ENCODE measurements around the gene ZNRF4.

The ZNRF4 gene

GRCh38 chr19:5454743-5455142 lies 474 bp upstream of the ZNRF4 start:
- Histone ChIP-seq H3K27ac (ENCODE audit: low read length) (no peak overlapping the region), H3K9me3 (ENCODE audit: control insufficient read depth, insufficient read depth, low read length) (no peaks in the 10 kb centered on the region), H3K36me3 (ENCODE audit: control insufficient read depth, insufficient read depth, low read length) (no peaks in the 10 kb centered on the region), H3K4me1 (ENCODE audit: control insufficient read depth, insufficient read depth, low read length) (no peaks in the 10 kb centered on the region), H3K4me3 (ENCODE audit: low read length) (no peak overlapping the region), H3K27me3 (ENCODE audit: control insufficient read depth, insufficient read depth, low read length) (no peaks in the 10 kb centered on the region)
- no peak for DNase-seq (ENCODE audit: low read depth, low spot score)
- WGBS (ENCODE audit: insufficient coverage, insufficient read length): no CpG with 5 or more reads among the region's 5 CpGs

GRCh38 chr19:5456130-5456840 lies 1.1 kb downstream of the ZNRF4 start:
- DNase-seq (ENCODE audit: low read depth, low spot score): no peak
- no peak overlapping the region for H3K27ac ChIP-seq (ENCODE audit: low read length)
- no peaks in the 10 kb centered on the region for H3K27me3 ChIP-seq (ENCODE audit: control insufficient read depth, insufficient read depth, low read length)
- no peak overlapping the region for H3K4me3 ChIP-seq (ENCODE audit: low read length)
- H3K9me3 ChIP-seq (ENCODE audit: control insufficient read depth, insufficient read depth, low read length): no peaks in the 10 kb centered on the region
- no peaks in the 10 kb centered on the region for H3K4me1 ChIP-seq (ENCODE audit: control insufficient read depth, insufficient read depth, low read length)
- H3K36me3 ChIP-seq (ENCODE audit: control insufficient read depth, insufficient read depth, low read length): no peaks in the 10 kb centered on the region
- no CpG with 5 or more reads among the region's 35 CpGs for WGBS (ENCODE audit: insufficient coverage, insufficient read length)

GRCh38 chr19:5456841-5457200 lies 1.6 kb downstream of the ZNRF4 start:
- no peaks in the 10 kb centered on the region for H3K36me3 ChIP-seq (ENCODE audit: control insufficient read depth, insufficient read depth, low read length)
- H3K27me3 ChIP-seq (ENCODE audit: control insufficient read depth, insufficient read depth, low read length): no peaks in the 10 kb centered on the region
- no peak overlapping the region for H3K27ac ChIP-seq (ENCODE audit: low read length)
- WGBS (ENCODE audit: insufficient coverage, insufficient read length): no CpG with 5 or more reads among the region's 16 CpGs
- no peaks in the 10 kb centered on the region for H3K9me3 ChIP-seq (ENCODE audit: control insufficient read depth, insufficient read depth, low read length)
- H3K4me3 ChIP-seq (ENCODE audit: low read length): no peak overlapping the region
- no peaks in the 10 kb centered on the region for H3K4me1 ChIP-seq (ENCODE audit: control insufficient read depth, insufficient read depth, low read length)
- DNase-seq (ENCODE audit: low read depth, low spot score): no peak

GRCh38 chr19:5457709-5458108 lies 2.5 kb downstream of the ZNRF4 start:
- no peak for DNase-seq (ENCODE audit: low read depth, low spot score)
- no peaks in the 10 kb centered on the region for H3K27me3 ChIP-seq (ENCODE audit: control insufficient read depth, insufficient read depth, low read length)
- no peaks in the 10 kb centered on the region for H3K9me3 ChIP-seq (ENCODE audit: control insufficient read depth, insufficient read depth, low read length)
- H3K27ac ChIP-seq (ENCODE audit: low read length): no peak overlapping the region
- no peak overlapping the region for H3K4me3 ChIP-seq (ENCODE audit: low read length)
- H3K36me3 ChIP-seq (ENCODE audit: control insufficient read depth, insufficient read depth, low read length): no peaks in the 10 kb centered on the region
- no CpG with 5 or more reads among the region's 9 CpGs for WGBS (ENCODE audit: insufficient coverage, insufficient read length)
- no peaks in the 10 kb centered on the region for H3K4me1 ChIP-seq (ENCODE audit: control insufficient read depth, insufficient read depth, low read length)

- no peak for DNase-seq (ENCODE audit: low read depth, low spot score)
- Histone ChIP-seq H3K27ac (ENCODE audit: low read length) (no peak overlapping the region), H3K27me3 (ENCODE audit: control insufficient read depth, insufficient read depth, low read length) (no peaks in the 10 kb centered on the region), H3K9me3 (ENCODE audit: control insufficient read depth, insufficient read depth, low read length) (no peaks in the 10 kb centered on the region), H3K4me3 (ENCODE audit: low read length) (no peak overlapping the region), H3K4me1 (ENCODE audit: control insufficient read depth, insufficient read depth, low read length) (no peaks in the 10 kb centered on the region), H3K36me3 (ENCODE audit: control insufficient read depth, insufficient read depth, low read length) (no peaks in the 10 kb centered on the region)
- WGBS (ENCODE audit: insufficient coverage, insufficient read length): no CpG with 5 or more reads among the region's 7 CpGs
Measured at GRCh38 chr19:5458420-5458819, 3.2 kb downstream of the ZNRF4 start.

- no peaks in the 10 kb centered on the region for H3K4me1 ChIP-seq (ENCODE audit: control insufficient read depth, insufficient read depth, low read length)
- no peak overlapping the region for H3K4me3 ChIP-seq (ENCODE audit: low read length)
- H3K9me3 ChIP-seq (ENCODE audit: control insufficient read depth, insufficient read depth, low read length): no peaks in the 10 kb centered on the region
- DNase-seq (ENCODE audit: low read depth, low spot score): no peak
- H3K27ac ChIP-seq (ENCODE audit: low read length): no peak overlapping the region
- WGBS (ENCODE audit: insufficient coverage, insufficient read length): no CpG with 5 or more reads among the region's 6 CpGs
- H3K27me3 ChIP-seq (ENCODE audit: control insufficient read depth, insufficient read depth, low read length): no peaks in the 10 kb centered on the region
- no peaks in the 10 kb centered on the region for H3K36me3 ChIP-seq (ENCODE audit: control insufficient read depth, insufficient read depth, low read length)
Measured at GRCh38 chr19:5459360-5459759, 4.1 kb downstream of the ZNRF4 start.

GRCh38 chr19:5460748-5461147 lies 5.5 kb downstream of the ZNRF4 start:
- no CpG with 5 or more reads among the region's 3 CpGs for WGBS (ENCODE audit: insufficient coverage, insufficient read length)
- Histone ChIP-seq H3K4me3 (ENCODE audit: low read length) (no peak overlapping the region), H3K27ac (ENCODE audit: low read length) (no peak overlapping the region), H3K36me3 (ENCODE audit: control insufficient read depth, insufficient read depth, low read length) (no peaks in the 10 kb centered on the region), H3K4me1 (ENCODE audit: control insufficient read depth, insufficient read depth, low read length) (no peaks in the 10 kb centered on the region), H3K9me3 (ENCODE audit: control insufficient read depth, insufficient read depth, low read length) (no peaks in the 10 kb centered on the region), H3K27me3 (ENCODE audit: control insufficient read depth, insufficient read depth, low read length) (no peaks in the 10 kb centered on the region)
- DNase-seq (ENCODE audit: low read depth, low spot score): no peak

GRCh38 chr19:5463959-5464358 lies 8.7 kb downstream of the ZNRF4 start:
- H3K9me3 ChIP-seq (ENCODE audit: control insufficient read depth, insufficient read depth, low read length): no peaks in the 10 kb centered on the region
- H3K4me3 ChIP-seq (ENCODE audit: low read length): no peak overlapping the region
- no peak for DNase-seq (ENCODE audit: low read depth, low spot score)
- H3K4me1 ChIP-seq (ENCODE audit: control insufficient read depth, insufficient read depth, low read length): no peaks in the 10 kb centered on the region
- WGBS (ENCODE audit: insufficient coverage, insufficient read length): no CpG with 5 or more reads among the region's 3 CpGs
- no peaks in the 10 kb centered on the region for H3K36me3 ChIP-seq (ENCODE audit: control insufficient read depth, insufficient read depth, low read length)
- H3K27me3 ChIP-seq (ENCODE audit: control insufficient read depth, insufficient read depth, low read length): no peaks in the 10 kb centered on the region
- no peak overlapping the region for H3K27ac ChIP-seq (ENCODE audit: low read length)

- no peaks in the 10 kb centered on the region for H3K4me1 ChIP-seq (ENCODE audit: control insufficient read depth, insufficient read depth, low read length)
- no peak overlapping the region for H3K27ac ChIP-seq (ENCODE audit: low read length)
- no peaks in the 10 kb centered on the region for H3K36me3 ChIP-seq (ENCODE audit: control insufficient read depth, insufficient read depth, low read length)
- H3K4me3 ChIP-seq (ENCODE audit: low read length): no peak overlapping the region
- no peaks in the 10 kb centered on the region for H3K9me3 ChIP-seq (ENCODE audit: control insufficient read depth, insufficient read depth, low read length)
- no peaks in the 10 kb centered on the region for H3K27me3 ChIP-seq (ENCODE audit: control insufficient read depth, insufficient read depth, low read length)
- no CpG with 5 or more reads among the region's 7 CpGs for WGBS (ENCODE audit: insufficient coverage, insufficient read length)
- no peak for DNase-seq (ENCODE audit: low read depth, low spot score)
Measured at GRCh38 chr19:5466072-5466471, 10.9 kb downstream of the ZNRF4 start.

- WGBS (ENCODE audit: insufficient coverage, insufficient read length): no CpG with 5 or more reads among the region's 12 CpGs
- Histone ChIP-seq H3K9me3 (ENCODE audit: control insufficient read depth, insufficient read depth, low read length) (no peaks in the 10 kb centered on the region), H3K4me3 (ENCODE audit: low read length) (no peak overlapping the region), H3K27ac (ENCODE audit: low read length) (no peak overlapping the region), H3K36me3 (ENCODE audit: control insufficient read depth, insufficient read depth, low read length) (no peaks in the 10 kb centered on the region), H3K27me3 (ENCODE audit: control insufficient read depth, insufficient read depth, low read length) (no peaks in the 10 kb centered on the region), H3K4me1 (ENCODE audit: control insufficient read depth, insufficient read depth, low read length) (no peaks in the 10 kb centered on the region)
- no peak for DNase-seq (ENCODE audit: low read depth, low spot score)
Measured at GRCh38 chr19:5466814-5467291, 11.6 kb downstream of the ZNRF4 start.

GRCh38 chr19:5470264-5470671 lies 15.1 kb downstream of the ZNRF4 start:
- no peak for DNase-seq (ENCODE audit: low read depth, low spot score)
- no peaks in the 10 kb centered on the region for H3K36me3 ChIP-seq (ENCODE audit: control insufficient read depth, insufficient read depth, low read length)
- no peaks in the 10 kb centered on the region for H3K27me3 ChIP-seq (ENCODE audit: control insufficient read depth, insufficient read depth, low read length)
- no peaks in the 10 kb centered on the region for H3K9me3 ChIP-seq (ENCODE audit: control insufficient read depth, insufficient read depth, low read length)
- no peak overlapping the region for H3K27ac ChIP-seq (ENCODE audit: low read length)
- no CpG with 5 or more reads among the region's 12 CpGs for WGBS (ENCODE audit: insufficient coverage, insufficient read length)
- H3K4me3 ChIP-seq (ENCODE audit: low read length): no peak overlapping the region
- no peaks in the 10 kb centered on the region for H3K4me1 ChIP-seq (ENCODE audit: control insufficient read depth, insufficient read depth, low read length)

Data from iPS DF 6.9 (cell line).